HG02970 (cell line): ENCODE measurements around the gene MMP19.

Experiments
- ATAC-seq: cut with Tn5 transposase; IDR thresholded peaks from one replicate; pipeline ENCODE4 v1.9.1; 2021; ENCODE audit warnings: mild to moderate bottlenecking, moderate library complexity, moderate number of reproducible peaks; ENCODE audit not compliant: unreplicated experiment, low FRiP score

The MMP19 gene

GRCh38 chr12:55816881-55817344 lies 25.8 kb downstream of the MMP19 start:
- no peak for ATAC-seq

- ATAC-seq = no peak
These were observed 27.3 kb downstream of the MMP19 start for GRCh38 chr12:55815473-55815872.

GRCh38 chr12:55814257-55814656 lies 28.5 kb downstream of the MMP19 start:
- no peak for ATAC-seq

- no peak for ATAC-seq
These were observed 30.6 kb downstream of the MMP19 start for GRCh38 chr12:55812088-55812487.

- ATAC-seq = no peak
These were observed 33.5 kb downstream of the MMP19 start for GRCh38 chr12:55809274-55809673.

GRCh38 chr12:55806982-55807381 lies 35.8 kb downstream of the MMP19 start:
- no peak for ATAC-seq

GRCh38 chr12:55797550-55797949 lies 45.2 kb downstream of the MMP19 start:
- ATAC-seq = no peak

GRCh38 chr12:55797068-55797467 lies 45.7 kb downstream of the MMP19 start:
- ATAC-seq = no peak

- ATAC-seq = no peak
These were observed 46.8 kb downstream of the MMP19 start for GRCh38 chr12:55795950-55796349.

- ATAC-seq = no peak
These were observed 52.8 kb downstream of the MMP19 start for GRCh38 chr12:55789893-55790292.

- no peak for ATAC-seq
These were observed 53.6 kb downstream of the MMP19 start for GRCh38 chr12:55789171-55789570.

- no peak for ATAC-seq
These were observed 54.2 kb downstream of the MMP19 start for GRCh38 chr12:55788546-55788945.
